Measurements from ENCODE around the gene MTARC1. TPM values are rescaled to one million over a fixed set of nuclear protein-coding genes. Genes with fewer than 3 reads are reported as not detected.

MTARC1 gene
- total and polyA plus RNA-seq, 2 of the 4 experiments (the other 2 are of a cell fraction) = 0.18 to 0.55 TPM

DNA sequence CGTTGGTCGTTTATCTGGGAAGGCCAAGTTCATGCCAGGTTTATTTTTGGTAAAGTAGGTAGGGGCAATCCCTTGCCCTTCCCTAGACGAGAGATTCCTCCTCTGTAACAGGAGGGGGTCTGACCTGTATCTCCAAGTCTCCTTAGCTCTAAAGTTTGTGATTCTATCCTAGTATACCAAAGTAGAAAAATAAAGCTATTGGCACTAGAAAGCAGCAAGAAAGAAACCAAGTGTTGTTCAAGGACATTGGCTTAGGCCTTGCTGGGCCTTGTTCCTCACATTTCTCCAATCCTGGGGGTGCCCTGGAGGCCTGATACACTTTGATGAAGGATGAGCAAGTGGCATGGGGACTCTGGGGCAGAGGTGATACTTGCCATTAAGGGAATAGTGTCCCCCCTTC, 37.8 kb upstream of the MTARC1 start:
- H2BK20ac ChIP-seq (ENCODE audit: low read depth, low read length) = no peak overlapping the region
- no peaks in the 10 kb centered on the region for H4K20me1 ChIP-seq (ENCODE audit: insufficient read depth, low read length)
- no peak overlapping the region for H4K8ac ChIP-seq (ENCODE audit: low read depth in 2 of 2, low read length in 2 of 2)
- H2AFZ ChIP-seq (replicated peaks; ENCODE audit: low read length, poor library complexity) = peak overlapping the region; percentile 99
- WGBS, 2 experiments (ENCODE audit: extremely low coverage in 2 of 2, insufficient read length in 1 of 2) = no CpG with 5 or more reads among the region's 3 CpGs
- H3K79me1 ChIP-seq (ENCODE audit: low read depth in 1 of 2, low read length in 2 of 2) = peaks cover 3 to 6% of the 10 kb centered on the region in 2 experiments; a peak in 2 of 4 replicates
- peak overlapping the region; percentile 84 for H3K23ac ChIP-seq (ENCODE audit: low read depth, low read length)
- dilution Hi-C loops (cut with HindIII; ENCODE audit: low sequenced_read_pairs, unreplicated experiment) = no loop called here
- H3K9ac ChIP-seq (ENCODE audit: low read depth, low read length) = no peak overlapping the region; the same call in 1 of the 2 replicates
- BruUV-seq (replicated peaks) = no TSS peak
- H2BK5ac ChIP-seq (ENCODE audit: low read depth, low read length, poor library complexity, severe bottlenecking) = no peak overlapping the region
- TF ChIP-seq SMC3 (IDR thresholded peaks at IDR 0.05; ENCODE audit: low read depth, low read length) (no peak), CHD1 (IDR thresholded peaks at IDR 0.05; ENCODE audit: low read depth, low read length) (no peak), NFE2L2 (IDR thresholded peaks at IDR 0.05; ENCODE audit: low read depth, low read length) (no peak), RCOR1 (IDR thresholded peaks at IDR 0.05; ENCODE audit: insufficient replicate concordance, low read length) (no peak), RFX5 (IDR thresholded peaks at IDR 0.05; ENCODE audit: low read depth, low read length) (no peak), RAD21 (IDR thresholded peaks at IDR 0.05; ENCODE audit: low read length) (no peak), BHLHE40 (IDR thresholded peaks at IDR 0.05; ENCODE audit: low read depth, low read length) (no peak), CTCF (conservative IDR thresholded peaks at IDR 0.05; ENCODE audit: low read depth, low read length) (no peak), USF2 (IDR thresholded peaks at IDR 0.05; ENCODE audit: low read depth, low read length) (no peak), FOS (IDR thresholded peaks at IDR 0.05; ENCODE audit: low read depth, low read length) (no peak)
- H2AK9ac ChIP-seq (replicated peaks; ENCODE audit: low read depth, low read length, poor library complexity) = peak overlapping the region; percentile 49
- H3K36me3 ChIP-seq (ENCODE audit: control insufficient read depth, insufficient read depth, low read length) = no peaks in the 10 kb centered on the region
- POLR2A ChIA-PET (ENCODE audit: unreplicated experiment) = no interaction called here
- intact Hi-C loops (cut with micrococcal nuclease) = no loop called here
- no peak overlapping the region for H2AK5ac ChIP-seq (ENCODE audit: low read depth, low read length)
- no peak overlapping the region for H4K5ac ChIP-seq (ENCODE audit: low read depth, low read length)
- no peak overlapping the region for H3K27ac ChIP-seq (ENCODE audit: insufficient read depth, low read length)
- H2BK15ac ChIP-seq (ENCODE audit: low read depth, low read length) = no peak overlapping the region
- DNase-seq = no peak
- H3K4ac ChIP-seq (ENCODE audit: low read depth, low read length) = no peak overlapping the region
- CTCF ChIA-PET = interaction anchor here (2.4 to 3.8 kb wide), 2 partner anchors 9 to 28 kb away, joined by 13 to 19 read pairs; no protein-coding TSS in a partner anchor
- H2BK120ac ChIP-seq (ENCODE audit: low read depth, low read length) = no peak overlapping the region
- in situ Hi-C loops (cut with MboI; ENCODE audit: low sequenced_read_pairs) = no loop called here
- H3K4me1 ChIP-seq (ENCODE audit: control insufficient read depth, insufficient read depth, low read length) = no peaks in the 10 kb centered on the region
- peak overlapping the region; percentile 92 for H3K4me2 ChIP-seq (ENCODE audit: low read depth, low read length)
- ATAC-seq (ENCODE audit: low read depth) = no peak
- no peak overlapping the region for H3K56ac ChIP-seq (ENCODE audit: extremely low read depth, insufficient read depth, low read length)
- H3K18ac ChIP-seq (ENCODE audit: low read depth, low read length) = no peak overlapping the region
- no peaks in the 10 kb centered on the region for H3K9me3 ChIP-seq (ENCODE audit: control insufficient read depth, insufficient read depth, low read length)
- H4K91ac ChIP-seq (ENCODE audit: insufficient read depth, low read depth, low read length) = no peak overlapping the region
- no peaks in the 10 kb centered on the region; the same call in 1 of the 2 replicates for H3K9me1 ChIP-seq (ENCODE audit: insufficient read depth, low read length)
- H3K14ac ChIP-seq (replicated peaks; ENCODE audit: low read depth, low read length) = no peak overlapping the region
- H3K27me3 ChIP-seq (ENCODE audit: control insufficient read depth, insufficient read depth, low read length) = no peaks in the 10 kb centered on the region
- H3K4me3 ChIP-seq (ENCODE audit: insufficient read depth, low read depth, low read length) = peak overlapping the region; percentile 54

Data from IMR-90 (cell line).